ENCODE results near the gene FRRS1L.

The FRRS1L gene, protein sequence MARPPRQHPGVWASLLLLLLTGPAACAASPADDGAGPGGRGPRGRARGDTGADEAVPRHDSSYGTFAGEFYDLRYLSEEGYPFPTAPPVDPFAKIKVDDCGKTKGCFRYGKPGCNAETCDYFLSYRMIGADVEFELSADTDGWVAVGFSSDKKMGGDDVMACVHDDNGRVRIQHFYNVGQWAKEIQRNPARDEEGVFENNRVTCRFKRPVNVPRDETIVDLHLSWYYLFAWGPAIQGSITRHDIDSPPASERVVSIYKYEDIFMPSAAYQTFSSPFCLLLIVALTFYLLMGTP

DNA sequence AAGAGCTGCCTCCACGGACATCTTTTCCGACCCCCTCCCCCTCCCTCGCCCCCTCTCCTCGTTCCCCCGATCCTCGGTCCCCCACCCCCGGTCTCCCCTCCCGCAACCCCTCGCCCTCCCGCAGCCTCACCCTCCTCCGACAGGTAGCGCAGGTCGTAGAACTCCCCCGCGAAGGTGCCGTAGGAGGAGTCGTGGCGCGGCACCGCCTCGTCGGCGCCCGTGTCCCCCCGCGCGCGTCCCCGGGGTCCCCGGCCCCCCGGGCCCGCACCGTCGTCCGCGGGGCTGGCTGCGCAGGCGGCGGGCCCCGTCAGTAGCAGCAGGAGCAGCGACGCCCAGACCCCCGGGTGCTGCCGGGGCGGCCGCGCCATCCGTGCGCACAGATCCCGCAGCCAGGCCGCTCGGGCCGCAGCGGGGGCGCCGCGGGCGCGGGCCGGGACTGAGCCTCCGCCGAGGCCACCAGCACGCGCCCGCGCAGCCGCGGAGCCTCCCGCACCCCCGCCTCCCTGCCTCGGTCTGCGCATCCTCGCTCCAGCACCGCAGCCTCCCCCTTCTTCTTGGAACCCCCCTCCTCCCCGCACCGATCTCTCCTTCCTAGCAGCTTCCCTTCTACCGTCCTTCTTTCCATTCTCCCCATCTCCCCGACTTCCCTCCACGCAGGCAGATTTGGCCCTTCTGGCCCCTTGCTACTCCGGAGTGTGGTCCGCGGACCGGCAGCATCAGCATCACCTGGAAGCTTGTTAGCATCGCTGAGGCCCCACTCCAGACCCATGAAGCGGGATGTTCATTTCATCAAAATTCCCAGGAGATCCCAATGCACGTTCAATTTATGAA is at the start of gene FRRS1L:
Gene FRRS1L, minus strand, starts transcription at position 479 of the 831 bp plus-strand sequence. Its CDS starts 111 bp downstream, at position 368.
- DNase-seq, result no peak

DNA sequence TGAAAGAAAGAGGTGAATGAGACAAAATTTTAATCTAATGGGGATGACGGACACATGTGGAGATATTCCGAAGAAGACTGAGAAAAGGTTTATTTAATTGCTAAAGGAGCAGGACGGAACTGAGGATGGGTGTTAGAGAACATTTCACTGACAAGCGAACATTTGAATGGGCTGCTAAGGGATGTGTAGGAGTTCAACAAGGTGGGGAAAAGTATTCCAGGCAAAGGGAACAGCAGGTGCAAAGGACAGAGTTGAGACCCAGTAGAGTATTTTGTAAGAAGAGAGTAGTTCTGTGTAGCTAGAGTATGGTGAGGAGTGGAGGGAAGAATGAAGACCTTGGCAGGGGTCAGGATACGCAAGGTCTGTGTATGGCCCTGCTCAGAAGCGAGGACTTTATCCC is 47.4 kb upstream of the FRRS1L start:
- no peak for DNase-seq

- DNase-seq, result no peak
Observed at GRCh38 chr9:109213285-109214121, 46.5 kb upstream of the FRRS1L start.

DNA sequence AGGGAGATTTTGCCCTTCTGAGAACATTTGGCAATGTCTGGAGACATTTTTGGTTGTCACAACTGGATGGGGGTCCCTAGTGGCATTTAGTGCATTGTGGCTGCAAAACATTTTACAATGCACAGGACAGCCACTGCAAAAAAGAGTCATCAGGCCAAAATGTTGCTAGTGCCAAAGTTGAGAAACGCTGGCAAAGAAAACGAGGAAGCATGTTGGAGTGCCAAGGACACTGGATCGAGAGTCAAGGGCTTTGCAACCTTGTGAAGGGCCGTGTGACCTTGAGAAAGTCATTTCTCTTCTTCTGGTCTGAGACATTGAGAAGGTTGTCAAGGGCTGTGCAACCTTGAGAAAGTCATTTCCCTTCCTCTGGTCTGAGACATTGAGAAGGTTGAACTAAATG is 45.7 kb upstream of the FRRS1L start:
- no peak for DNase-seq

DNA sequence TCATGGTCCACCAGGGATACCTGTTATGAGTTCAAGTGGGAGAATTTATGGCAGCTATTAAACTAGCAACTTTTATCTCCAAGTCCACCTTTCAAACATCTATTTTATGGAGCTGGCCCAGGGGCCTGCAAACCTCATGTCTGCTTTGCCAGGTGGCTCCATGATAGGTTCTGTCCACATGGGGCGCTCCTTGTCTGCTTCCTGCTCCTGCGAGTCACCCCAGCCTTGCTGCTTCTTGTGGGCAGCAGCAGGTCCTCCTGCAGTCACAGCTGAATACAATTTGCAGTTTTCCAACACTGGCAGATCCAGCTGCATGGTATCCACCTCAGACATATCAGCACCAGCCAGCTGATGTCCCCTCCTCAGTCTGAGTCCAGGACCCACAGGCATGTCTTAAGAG is 39.6 kb upstream of the FRRS1L start:
- no peak for DNase-seq

DNA sequence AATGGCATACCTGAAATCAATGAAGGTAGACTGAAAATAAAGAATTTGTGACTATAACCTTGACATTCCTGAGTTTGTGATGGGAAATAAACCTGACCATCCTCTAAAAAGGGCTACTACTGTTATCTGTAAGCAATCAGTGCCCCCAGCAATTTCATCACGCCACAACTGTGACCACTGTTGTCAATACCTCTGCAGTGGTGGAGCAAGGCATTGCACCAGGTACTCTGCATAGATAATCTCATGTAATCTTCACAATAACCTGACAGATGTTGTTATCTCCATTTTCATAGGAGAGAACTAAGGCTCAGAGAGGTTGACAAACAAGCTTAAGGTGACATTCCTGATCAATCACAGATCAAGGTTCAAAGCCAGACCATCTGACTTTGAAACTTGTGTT is 38.5 kb upstream of the FRRS1L start:
- no peak for DNase-seq

DNA sequence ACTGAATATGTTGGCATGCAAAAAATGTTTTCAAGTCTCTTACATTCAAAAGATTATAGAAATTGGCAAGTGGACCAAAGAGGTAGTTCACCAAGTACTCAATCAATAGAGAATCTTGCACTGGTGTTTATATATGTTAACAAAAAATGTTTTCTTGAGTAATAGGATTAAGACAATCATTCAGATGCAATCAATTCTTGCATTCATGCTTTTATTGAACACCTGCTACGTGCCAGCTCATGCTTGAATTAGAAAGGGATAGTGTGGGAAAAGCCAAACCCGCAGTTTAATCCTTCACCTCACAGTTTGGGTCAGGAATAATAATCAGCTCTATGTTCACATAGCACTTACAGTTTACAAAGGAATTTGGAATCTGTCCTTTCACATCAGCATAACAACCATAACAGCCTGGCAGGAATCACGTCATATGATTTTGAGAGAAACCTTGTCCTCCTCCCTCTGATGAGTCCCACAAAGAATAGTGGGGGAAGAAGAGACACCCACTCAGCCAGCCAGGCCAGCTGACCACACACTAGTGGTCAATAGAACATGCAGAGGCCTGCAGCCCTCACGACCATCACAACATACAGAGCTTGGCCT is 36.8 kb upstream of the FRRS1L start:
- no peak for DNase-seq

- no peak for DNase-seq
Observed at GRCh38 chr9:109199676-109200075, 32.6 kb upstream of the FRRS1L start.

- no peak for DNase-seq
Observed at GRCh38 chr9:109198736-109199382, 31.8 kb upstream of the FRRS1L start.

GRCh38 chr9:109193974-109194556 is 27.0 kb upstream of the FRRS1L start:
- no peak for DNase-seq

- no peak for DNase-seq
Observed at GRCh38 chr9:109192732-109193361, 25.8 kb upstream of the FRRS1L start.

DNA sequence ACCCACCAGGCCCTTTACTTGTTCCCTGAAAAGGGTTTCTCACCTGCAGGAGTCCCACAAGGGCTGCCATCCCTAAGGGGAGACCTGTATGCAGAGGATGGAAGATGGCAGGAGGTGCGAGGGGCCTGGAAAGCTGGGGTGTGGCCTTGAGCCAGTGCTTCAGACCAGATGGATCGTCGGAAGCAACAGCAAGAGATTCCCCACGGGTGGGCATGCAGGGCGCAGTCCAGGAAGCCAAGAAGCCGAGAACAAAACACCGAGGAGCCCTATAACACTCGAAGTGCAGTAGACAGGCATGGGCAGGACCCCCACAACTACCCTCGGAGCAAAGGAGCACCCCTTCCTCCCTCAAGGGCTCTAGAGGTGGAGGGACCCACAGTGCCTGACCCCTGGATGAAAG is 24.7 kb upstream of the FRRS1L start:
- DNase-seq, result no peak

GRCh38 chr9:109190151-109190550 is 23.1 kb upstream of the FRRS1L start:
- no peak for DNase-seq

- DNase-seq, result no peak
Observed at GRCh38 chr9:109186857-109187520, 19.9 kb upstream of the FRRS1L start.

DNA sequence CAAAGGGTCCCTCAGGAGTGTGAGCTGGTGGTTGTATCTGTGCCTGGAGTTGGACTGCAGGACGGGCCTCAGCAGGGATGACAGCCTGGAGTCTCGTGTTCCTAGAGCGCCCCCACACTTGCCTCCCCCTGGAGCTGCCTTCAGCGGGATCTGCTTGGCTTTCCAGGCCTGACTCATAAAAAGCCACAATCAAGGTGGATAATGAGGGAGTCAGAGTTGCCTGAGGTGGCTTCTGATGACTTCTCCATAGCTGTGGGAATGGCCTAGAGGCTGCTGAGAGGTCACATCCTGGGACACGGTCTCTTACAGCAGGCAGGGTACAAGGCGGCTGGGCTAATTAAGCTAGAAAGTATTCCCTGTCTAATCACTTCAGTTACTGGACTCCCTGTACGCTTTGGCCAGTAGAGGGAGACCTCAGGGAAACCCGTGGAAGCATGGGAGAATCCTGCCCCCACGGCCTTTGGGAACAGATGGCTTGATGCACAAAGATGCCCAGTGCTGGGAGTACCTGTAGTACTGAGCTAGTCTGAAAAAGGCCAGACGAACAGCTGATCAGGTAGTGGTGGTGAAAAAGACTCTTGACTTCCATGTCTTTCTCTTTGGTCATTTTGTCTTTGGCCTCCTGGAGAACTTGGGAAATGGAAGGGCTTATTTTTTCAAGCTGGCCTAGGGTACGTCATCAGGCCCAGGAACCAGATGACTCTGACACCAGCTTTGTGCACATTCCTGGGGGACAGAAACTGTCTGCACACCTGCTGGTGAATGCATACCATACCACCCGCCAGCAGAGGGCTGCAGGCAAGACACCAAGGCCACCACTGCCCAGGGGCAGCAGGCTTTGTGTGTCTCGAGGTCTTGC is 16.1 kb upstream of the FRRS1L start:
- no peak for DNase-seq

DNA sequence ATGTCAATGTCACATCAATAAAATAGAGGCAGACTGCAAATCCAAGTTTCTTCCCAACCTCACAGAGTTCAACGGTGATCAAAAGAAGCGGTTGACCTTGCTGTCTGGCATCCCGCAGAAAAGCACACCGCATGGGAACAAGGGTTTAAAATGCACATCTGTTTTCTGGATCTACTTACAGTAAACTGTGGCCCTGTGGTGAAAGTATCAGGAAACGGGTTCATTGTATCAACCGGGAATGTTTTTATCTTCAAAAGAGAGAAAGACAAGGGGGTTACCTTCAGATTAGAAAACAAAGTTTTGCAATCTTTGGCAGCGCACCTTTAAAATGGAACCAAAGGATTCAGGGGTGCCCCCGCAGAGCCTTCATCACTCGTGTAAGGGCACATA is 15.5 kb upstream of the FRRS1L start:
- no peak for DNase-seq

DNA sequence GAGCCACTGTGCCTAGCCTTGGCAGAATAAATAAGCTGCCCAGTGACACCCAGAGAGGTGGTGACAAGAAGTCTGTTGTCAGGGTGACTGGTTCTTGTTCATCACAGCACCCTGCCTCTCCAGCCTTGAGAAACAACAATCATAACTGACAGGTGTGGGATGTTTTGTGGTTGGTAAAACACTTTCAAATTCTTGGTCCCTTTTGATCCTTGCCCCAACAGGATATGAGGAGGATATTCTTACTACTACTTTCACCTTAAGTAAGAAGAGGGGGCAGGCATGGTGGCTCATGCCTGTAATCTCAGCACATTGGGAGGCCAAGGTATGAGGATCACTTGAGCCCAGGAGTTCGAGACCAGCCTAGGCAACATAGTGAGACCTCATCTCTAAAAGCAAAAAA is 14.2 kb upstream of the FRRS1L start:
- no peak for DNase-seq

GRCh38 chr9:109179801-109180523 is 12.9 kb upstream of the FRRS1L start:
- DNase-seq, result no peak

GRCh38 chr9:109176963-109177362 is 9.9 kb upstream of the FRRS1L start:
- no peak for DNase-seq
